GM18511 (cell line): ENCODE results near the gene YARS1.
"Not testable (repeated sequence)": the region's sequence is repeated elsewhere in the genome, so short reads cannot be mapped to it uniquely, and the experiment has no call there.

Experiments used
- ATAC-seq: cut with Tn5 transposase; IDR thresholded peaks from one replicate; pipeline ENCODE4 v1.9.1; 2021; ENCODE audit warnings: mild to moderate bottlenecking, moderate library complexity; ENCODE audit not compliant: unreplicated experiment

Gene YARS1

DNA sequence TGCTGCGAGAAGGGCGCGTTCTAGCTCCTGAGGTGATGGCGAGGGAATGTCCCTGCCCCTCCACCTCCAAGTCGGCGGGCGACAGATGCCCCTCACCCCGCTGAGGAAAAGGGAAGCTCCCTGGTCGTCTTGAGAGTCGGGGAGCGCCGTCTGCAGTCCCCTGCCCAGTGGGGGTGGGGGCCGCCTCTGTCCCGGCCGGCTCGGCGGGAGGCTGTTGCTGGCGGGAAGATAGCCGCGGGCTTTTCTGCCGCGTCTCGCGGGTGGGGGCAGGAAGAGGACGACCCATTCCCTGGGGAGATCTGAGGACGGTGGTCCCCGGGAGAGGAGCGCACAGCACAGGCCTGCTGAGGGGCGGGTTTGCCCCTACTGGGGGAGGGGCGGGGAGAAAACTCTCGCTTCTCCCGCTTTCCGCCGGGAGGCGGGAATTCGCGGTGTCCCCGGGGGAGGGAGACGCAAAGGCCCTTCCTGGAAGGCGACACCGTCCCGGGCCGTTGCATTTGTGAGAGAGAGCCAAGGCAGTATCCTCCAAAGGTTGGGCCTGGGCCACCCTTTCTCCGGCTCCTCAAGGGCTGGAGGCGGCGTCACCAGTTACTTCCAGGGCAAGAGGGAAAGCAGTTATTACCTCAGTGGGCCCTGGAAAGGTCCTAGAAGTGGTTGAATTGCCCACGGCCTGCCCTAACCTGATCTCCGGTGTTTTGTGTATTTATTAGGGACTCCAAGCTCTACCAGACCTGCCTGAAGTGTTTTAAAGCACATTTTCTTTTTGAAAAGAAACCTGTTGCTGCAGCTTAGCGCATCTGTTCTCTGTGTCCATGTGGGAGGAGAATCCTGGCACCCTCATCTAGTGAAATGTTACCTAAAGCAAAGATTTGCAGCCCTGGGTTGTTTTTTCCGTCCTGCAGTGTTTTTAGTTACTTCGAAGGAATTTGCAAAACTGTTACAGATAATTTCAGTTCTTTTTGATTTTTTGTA lies 943 bp upstream of the YARS1 start:
- peak; percentile 13 for ATAC-seq

- peak; percentile 19 for ATAC-seq
These were observed 441 bp downstream of the YARS1 start for GRCh38 chr1:32816676-32817158.

GRCh38 chr1:32813941-32814739 lies 3.0 kb downstream of the YARS1 start:
- ATAC-seq: no peak

DNA sequence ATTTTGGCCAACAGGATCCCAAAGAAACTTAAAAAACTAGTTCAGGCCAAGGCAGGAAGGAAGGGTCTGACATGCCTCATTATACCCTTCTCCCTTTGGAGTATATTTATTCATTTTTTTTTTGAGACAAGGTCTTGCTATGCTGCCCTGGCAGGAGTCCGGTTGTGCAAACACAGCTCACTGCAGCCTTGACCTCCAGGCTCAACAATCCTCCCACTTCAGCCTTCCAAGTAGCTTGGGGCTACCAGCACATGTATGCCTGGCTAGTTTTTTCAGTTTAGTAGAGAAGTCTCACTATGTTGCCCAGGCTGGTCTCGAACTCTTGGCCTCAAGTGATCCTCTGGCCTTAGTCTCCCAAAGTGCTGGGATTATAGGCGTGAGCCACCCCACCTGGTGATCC lies 5.2 kb downstream of the YARS1 start:
- no peak for ATAC-seq

DNA sequence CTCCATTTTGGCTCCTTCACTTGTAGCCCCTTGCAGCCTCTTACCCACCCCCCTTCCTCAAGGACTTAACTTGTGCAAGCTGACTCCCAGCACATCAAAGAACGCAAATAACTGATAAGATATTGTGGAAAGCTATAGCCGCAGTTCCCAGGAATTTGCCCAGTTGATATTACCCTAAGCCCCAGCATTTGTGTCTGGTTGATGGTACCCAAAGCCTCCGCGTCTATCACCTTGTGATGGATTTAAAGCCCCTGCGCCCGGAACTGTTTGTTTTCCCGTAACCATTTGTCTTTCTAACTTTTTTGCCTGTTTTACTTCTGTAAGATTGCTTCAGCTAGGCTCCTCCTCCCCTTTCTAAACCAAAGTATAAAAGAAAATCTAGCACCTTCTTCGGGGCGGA lies 5.9 kb downstream of the YARS1 start:
- ATAC-seq: no peak

DNA sequence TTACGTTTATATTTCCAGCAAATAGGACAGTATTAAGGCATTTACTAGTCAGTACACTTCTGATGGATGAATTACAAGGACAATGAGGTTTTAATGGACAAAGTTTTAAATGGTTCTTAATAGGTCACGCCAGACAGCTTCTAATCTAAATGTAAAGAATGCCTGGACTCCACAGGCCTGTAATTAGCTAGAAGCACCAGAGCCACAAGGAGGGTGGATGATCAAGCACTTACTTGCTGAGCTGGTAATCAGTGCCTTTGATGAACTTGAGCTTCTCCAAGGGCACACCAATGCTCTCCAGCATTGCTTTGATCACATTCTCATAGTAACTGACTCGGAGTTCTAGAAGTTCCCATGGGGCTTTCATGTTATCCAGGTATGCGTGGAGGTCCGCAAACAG lies 6.8 kb downstream of the YARS1 start:
- ATAC-seq: no peak

DNA sequence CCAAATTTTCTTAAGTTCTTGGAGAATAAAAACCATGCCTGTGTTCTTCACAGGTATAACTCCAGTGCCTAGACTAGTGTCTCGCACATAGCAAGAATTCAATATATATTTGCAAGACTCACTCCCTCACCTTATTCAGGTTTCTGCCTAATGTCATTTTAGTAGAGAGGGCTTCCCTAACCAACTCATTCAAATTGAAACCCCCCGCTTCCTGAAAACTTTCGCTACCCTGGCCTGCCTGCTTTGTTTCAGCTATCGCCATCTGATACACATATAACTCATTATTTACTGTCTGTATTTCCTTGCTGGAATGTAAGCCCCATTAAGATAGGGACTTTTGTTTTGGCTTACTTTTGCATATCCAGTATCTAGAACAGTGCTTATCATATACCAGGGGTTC lies 8.6 kb downstream of the YARS1 start:
- ATAC-seq: no peak

DNA sequence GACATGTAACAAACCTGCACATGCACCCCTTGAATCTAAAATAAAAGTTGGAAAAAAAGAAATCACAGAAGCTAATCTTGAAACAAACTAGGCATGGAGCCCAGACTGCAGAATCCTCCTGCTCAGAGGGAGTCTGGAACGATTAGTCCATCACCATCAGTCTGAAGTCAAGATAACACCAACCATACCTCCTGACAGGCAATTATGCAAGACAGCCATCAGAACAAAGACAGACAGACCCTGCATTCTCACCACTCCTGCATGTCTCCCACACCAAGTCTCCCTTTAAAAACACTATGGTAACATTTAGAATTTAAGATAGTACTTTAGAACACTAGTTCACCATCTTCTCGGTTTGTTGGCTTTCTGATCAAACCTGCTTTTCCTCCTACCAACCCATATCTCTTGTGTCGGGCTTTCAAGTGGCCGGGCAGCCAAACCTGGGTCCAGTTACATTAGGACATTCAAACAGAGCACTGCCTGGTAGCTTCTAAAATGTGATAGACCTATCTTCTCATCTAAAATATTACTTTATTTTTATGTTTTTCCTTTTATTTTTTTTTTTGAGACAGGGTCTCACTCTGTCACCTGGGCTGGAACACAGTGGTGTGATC lies 10.1 kb downstream of the YARS1 start:
- ATAC-seq: no peak

DNA sequence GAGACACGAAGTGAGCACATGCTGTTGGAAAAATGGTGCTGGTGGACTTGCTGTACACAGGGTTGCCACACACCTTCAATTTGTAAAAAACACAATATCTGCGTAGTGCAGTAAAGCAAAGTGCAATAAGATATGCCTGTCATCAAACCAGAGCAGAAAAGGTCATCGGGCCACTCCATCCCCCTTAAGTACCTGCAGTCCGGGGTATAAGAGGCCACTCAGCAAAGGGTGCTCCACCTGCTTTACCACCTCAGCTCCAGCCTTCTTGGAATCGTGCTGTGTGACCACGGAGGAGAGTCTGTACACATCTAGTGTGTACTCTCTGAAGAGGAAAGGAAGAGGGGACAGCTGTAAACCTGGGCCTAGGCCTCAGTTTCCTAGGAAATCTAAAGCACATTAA lies 10.9 kb downstream of the YARS1 start:
- ATAC-seq: no peak

DNA sequence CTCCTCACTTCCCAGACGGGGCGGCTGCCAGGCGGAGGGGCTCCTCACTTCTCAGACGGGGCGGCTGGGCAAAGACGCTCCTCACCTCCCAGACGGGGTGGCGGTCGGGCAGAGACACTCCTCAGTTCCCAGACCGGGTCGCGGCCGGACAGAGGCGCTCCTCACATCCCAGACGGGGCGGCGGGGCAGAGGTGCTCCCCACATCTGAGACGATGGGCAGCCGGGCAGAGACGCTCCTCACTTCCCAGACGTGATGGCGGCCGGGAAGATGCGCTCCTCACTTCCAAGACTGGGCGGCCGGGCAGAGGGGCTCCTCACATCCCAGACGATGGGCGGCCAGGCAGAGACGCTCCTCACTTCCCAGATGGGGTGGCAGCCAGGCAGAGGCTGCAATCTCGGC lies 12.7 kb downstream of the YARS1 start:
- ATAC-seq: not testable (repeated sequence)

GRCh38 chr1:32801096-32801715 lies 16.0 kb downstream of the YARS1 start:
- no peak for ATAC-seq

DNA sequence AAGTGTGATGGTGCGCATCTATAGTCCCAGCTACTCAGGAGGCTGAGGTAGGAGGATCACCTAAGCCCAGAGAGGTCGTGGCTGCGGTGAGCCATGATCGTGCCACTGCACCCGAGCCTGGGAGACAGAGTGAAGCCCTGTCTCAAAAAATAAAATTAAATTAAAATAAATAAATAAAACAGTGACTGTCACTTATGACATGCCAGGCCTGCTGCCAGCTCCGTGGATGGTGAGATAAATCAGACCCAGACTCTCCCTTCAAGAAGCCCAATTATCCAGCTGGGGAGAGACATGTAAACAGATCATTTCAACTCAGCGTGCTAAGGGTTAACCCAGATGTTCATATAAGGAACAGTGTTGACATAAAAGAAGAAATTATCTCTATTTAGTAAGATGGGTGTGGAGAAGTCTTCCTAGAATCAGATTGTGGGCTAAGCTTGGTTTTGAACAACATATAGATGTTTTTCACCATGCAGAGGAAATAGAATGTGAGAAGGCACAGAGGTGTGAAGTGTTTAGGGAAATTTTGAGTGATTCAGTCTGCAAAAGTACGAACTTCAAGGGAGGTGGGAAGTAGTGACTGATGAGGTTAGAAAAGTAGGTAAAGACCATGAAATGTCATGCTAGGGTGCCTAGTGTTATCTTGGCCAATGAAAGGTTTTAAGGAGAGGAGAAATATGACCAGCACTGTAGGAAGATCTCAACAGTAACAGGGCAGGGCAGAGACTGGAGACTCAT lies 18.3 kb downstream of the YARS1 start:
- ATAC-seq: no peak

DNA sequence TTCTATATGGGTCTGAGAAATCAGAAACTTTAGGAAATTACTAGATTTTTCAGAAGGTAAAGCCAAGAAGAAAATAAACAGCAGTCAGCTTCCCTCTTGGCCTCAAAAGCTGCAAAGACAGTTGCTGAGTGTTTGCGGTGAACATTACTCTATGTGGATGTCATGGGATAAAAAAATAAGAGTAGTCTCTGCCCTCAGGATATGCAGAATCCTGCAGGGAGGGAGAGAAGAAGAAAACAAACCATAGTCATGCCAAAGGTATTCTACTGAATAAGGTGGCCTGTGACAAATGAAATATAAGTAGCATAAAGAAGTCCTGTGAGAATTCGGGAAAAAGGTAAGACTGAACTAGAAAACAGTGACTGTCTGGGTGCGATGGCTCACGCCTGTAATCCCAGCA lies 19.0 kb downstream of the YARS1 start:
- ATAC-seq: no peak

DNA sequence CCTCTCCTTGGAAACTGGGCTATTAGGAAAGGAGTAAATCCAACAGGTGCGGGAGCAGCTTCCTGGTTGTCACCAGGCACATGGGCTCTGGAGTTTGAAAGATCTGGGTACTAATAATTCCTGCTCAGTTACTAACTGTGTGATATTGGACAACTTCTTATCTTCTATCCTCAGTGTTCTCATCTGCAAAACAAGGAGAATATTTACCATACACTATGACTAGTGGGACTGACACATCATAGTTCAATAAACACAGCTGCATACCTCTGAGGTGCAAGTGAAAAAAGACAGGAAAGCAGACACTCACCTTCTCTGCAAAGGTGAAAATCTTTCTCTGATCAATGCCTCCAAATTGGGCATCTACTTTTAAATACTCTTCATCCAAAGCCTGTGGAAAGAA lies 19.7 kb downstream of the YARS1 start:
- ATAC-seq: no peak

- ATAC-seq: not testable (repeated sequence)
These were observed 21.4 kb downstream of the YARS1 start for GRCh38 chr1:32795763-32796162.

- no peak for ATAC-seq
These were observed 25.3 kb downstream of the YARS1 start for GRCh38 chr1:32791881-32792280.

- not testable (repeated sequence) for ATAC-seq
These were observed 27.8 kb downstream of the YARS1 start for GRCh38 chr1:32789356-32789755.

DNA sequence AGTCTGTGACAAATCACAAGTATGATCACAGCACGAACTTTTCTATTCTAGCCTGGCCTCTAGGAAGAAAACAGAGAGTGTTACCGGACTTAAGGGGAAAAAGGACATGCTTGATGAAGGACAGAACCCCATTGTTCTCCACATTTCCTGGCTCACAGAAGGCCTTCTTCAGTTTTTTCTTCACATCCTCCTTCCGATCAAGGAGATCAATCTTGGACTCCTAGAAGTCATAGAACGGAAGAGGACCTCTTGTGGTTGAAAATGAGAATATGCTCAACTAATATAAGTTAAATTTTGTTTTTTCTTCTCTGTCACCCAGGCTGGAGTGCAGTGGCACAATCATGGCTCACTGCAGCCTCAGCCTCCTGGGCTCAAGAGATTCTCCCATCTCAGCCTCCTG lies 30.3 kb downstream of the YARS1 start:
- ATAC-seq: no peak

DNA sequence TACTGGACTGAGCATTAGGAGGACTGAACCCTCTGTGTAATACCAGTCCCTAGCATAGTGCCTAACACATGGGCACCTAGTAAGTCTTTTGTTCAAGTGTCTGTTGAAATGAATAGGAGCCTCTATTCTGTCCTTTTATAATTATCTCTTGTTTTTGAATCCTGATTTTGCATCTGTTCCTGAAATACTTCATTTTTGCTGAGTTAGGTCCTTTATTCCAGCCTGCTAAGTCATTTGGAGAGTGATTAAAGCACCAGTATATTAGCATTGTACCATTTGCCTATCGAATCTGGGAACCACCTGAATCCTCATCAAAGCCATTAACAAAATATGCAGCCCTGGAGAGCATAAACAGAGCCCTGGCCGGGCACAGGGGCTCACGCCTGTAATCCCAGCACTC lies 32.3 kb downstream of the YARS1 start:
- ATAC-seq: no peak

DNA sequence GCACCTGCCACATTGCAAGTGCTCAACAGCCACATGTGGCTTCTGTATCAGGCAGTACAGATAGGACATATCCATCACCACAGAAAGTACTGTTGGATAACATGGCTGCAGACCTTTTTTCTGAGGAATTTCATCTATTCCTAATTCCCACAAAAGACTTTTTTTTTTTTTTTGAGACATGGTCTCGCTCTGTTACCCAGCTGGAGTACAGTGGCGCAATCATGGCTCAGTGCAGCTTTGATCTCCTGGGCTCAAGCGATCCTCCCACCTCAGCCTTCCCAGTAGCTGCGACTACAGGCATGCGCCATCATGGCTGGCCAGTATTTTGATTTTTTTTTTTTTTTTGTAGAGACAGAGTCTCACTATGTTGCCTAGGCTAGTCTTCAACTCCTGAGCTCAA lies 33.3 kb downstream of the YARS1 start:
- no peak for ATAC-seq
